Body of pancreas (tissue), 4 donors: ENCODE data around the gene SAC3D1. TPM values are rescaled to one million over a fixed set of nuclear protein-coding genes. Genes with fewer than 3 reads are reported as not detected.
"Not testable (repeated sequence)": the region's sequence is repeated elsewhere in the genome, so short reads cannot be mapped to it uniquely, and the experiment has no call there.

Experiments used
- ATAC-seq: fragments of 150-250 bp; one replicate; pipeline ENCODE4 v1.9.1; 2016
- DNase-seq, 4 donors: peaks; one replicate each; pipeline ENCODE4 v3.0.0-alpha.2; 2019
- H3K27ac ChIP-seq, 4 donors: fragments of 200-600 bp; sonication (generic); 1 replicate in 3 of 4; 2 replicates in 1 of 4; pipeline versions ENCODE4 v1.5.1 to v1.6.1; 2016 to 2019; ENCODE audit warnings: mild to moderate bottlenecking in 1 of 4, mixed read lengths in 1 of 4, moderate library complexity in 1 of 4
- H3K27me3 ChIP-seq, 2 donors: fragments of 200-600 bp; sonication (generic); one replicate each; pipeline ENCODE4 v1.6.0; 2016; ENCODE audit warnings: mild to moderate bottlenecking in 1 of 2
- H3K36me3 ChIP-seq, 2 donors: fragments of 200-600 bp; sonication (generic); replicated peaks in 1 of 2; 2 replicates each; pipeline ENCODE4 v1.5.1; 2016; ENCODE audit warnings: low read depth in 2 of 2; ENCODE audit not compliant: insufficient read depth in 1 of 2
- H3K4me1 ChIP-seq: fragments of 200-600 bp; sonication (generic); one replicate; pipeline ENCODE4 v1.6.0; 2016
- H3K4me3 ChIP-seq, 2 donors: fragments of 200-600 bp; sonication (generic); 1 replicate in 1 of 2; 2 replicates in 1 of 2; pipeline ENCODE4 v1.5.1; 2016 to 2019
- H3K9me3 ChIP-seq, 3 donors: fragments of 200-600 bp; sonication (generic); 1 replicate in 2 of 3; 2 replicates in 1 of 3; pipeline ENCODE4 v1.5.1; 2016
- POLR2A ChIP-seq, 3 donors: fragments of 450-650 bp; IDR thresholded peaks; one replicate each; pipeline ENCODE4 v1.6.1; 2016; ENCODE audit warnings: antibody characterized with exemption in 3 of 3, mild to moderate bottlenecking in 2 of 3
- WGBS, 2 donors: methylation state at CpG; one replicate each; pipeline ENCODE4 v1.1.5; 2017; 5-methylcytosine and 5-hydroxymethylcytosine counted together
- intact Hi-C: fragments of 100-400 bp; cut with DNase I; formaldehyde crosslinking; loops from one replicate; pipeline ENCODE4 v1.15.1; 2023
- total RNA-seq, 2 donors: library from RNA; depleted of rRNA; stranded (reverse); fragments of >200 nt; gene quantifications; one replicate each; pipeline ENCODE4 v1.1.0, GENCODE V29; 2016
- TF ChIP-seq, protein P1 (sequence below), 7 experiments: fragments of 450-650 bp in 4 of 7; fragments of 200-600 bp in 3 of 7; sonication (generic) in 3 of 7; IDR thresholded peaks; one replicate each; pipeline ENCODE4 v1.5.1; 2016 to 2019; ENCODE audit warnings: antibody characterized with exemption in 7 of 7

The SAC3D1 gene
- total RNA-seq, 2 donors from 2014 or later: 5.4 to 30.3 TPM

- no peak for TF ChIP-seq POLR2A (IDR thresholded peaks at IDR 0.05)
- TF ChIP-seq, protein P1, sequence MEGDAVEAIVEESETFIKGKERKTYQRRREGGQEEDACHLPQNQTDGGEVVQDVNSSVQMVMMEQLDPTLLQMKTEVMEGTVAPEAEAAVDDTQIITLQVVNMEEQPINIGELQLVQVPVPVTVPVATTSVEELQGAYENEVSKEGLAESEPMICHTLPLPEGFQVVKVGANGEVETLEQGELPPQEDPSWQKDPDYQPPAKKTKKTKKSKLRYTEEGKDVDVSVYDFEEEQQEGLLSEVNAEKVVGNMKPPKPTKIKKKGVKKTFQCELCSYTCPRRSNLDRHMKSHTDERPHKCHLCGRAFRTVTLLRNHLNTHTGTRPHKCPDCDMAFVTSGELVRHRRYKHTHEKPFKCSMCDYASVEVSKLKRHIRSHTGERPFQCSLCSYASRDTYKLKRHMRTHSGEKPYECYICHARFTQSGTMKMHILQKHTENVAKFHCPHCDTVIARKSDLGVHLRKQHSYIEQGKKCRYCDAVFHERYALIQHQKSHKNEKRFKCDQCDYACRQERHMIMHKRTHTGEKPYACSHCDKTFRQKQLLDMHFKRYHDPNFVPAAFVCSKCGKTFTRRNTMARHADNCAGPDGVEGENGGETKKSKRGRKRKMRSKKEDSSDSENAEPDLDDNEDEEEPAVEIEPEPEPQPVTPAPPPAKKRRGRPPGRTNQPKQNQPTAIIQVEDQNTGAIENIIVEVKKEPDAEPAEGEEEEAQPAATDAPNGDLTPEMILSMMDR (IDR thresholded peaks at IDR 0.05): no peak
- DNase-seq (no peak), ATAC-seq (no peak)
- peaks cover 9% of the 10 kb centered on the region for H3K4me1 ChIP-seq
- peaks cover 0 to 2% of the 10 kb centered on the region in 2 donors for H3K36me3 ChIP-seq
- H3K27me3 ChIP-seq: no peaks in the 10 kb centered on the region
- H3K4me3 ChIP-seq: no peak overlapping the region
- no peaks in the 10 kb centered on the region for H3K9me3 ChIP-seq
- WGBS, 2 donors: 85 to 91% methylated on average over 5 to 7 of the region's 7 CpGs
- H3K27ac ChIP-seq: no peak overlapping the region
- intact Hi-C loops: no loop called here
These were observed 21.2 kb upstream of the SAC3D1 start for GRCh38 chr11:65019824-65020223.

DNA sequence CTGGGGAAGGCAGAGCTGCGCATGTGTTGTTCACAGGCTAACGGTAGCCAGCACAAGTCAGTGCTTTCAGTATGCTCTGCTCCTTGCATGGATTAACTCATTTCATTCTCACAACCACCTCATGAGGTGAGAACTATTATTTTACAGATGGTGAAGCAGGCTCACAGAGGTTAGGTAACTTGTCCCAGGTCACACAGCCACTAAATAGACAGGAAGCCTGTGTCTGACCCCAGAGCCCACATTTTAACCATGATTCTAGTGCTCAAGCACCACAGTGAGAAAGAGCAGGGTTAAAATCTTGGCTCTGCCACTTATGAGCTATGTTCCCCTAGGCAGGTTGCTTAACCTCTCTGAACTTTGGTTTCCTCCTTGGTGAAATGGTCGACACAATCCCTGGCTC is 20.0 kb upstream of the SAC3D1 start:
- intact Hi-C loops: no loop called here
- 84 to 91% methylated on average over 3 of the region's 3 CpGs for WGBS, 2 donors
- no peak overlapping the region for H3K4me3 ChIP-seq
- H3K9me3 ChIP-seq: no peaks in the 10 kb centered on the region
- H3K4me1 ChIP-seq: no peaks in the 10 kb centered on the region
- peaks cover 0 to 2% of the 10 kb centered on the region in 2 donors for H3K36me3 ChIP-seq
- ATAC-seq (no peak), DNase-seq (no peak)
- no peaks in the 10 kb centered on the region for H3K27me3 ChIP-seq
- TF ChIP-seq, protein P1 (IDR thresholded peaks at IDR 0.05): no peak
- TF ChIP-seq POLR2A (IDR thresholded peaks at IDR 0.05): no peak
- H3K27ac ChIP-seq: no peak overlapping the region

DNA sequence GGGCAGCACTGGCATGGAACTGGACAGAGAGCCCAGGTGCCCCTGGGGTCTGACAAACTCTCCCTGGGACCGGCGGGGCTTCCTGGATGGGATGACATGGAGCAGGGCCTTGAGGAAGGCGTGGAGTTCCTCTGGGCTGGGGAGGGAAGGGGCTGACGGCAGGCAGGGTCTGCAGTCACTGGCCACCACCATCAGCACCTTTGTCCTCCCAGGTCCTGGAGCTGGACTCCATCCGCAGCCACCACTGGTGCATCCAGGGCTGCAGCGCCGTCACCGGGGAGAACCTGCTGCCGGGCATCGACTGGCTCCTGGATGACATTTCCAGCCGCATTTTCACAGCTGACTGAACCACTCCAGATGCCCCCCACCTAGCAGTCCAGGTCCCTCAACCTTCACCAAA is 19.5 kb upstream of the SAC3D1 start:
- Histone ChIP-seq H3K27ac (no peak overlapping the region), H3K4me3 (no peak overlapping the region), H3K27me3 (no peaks in the 10 kb centered on the region), H3K9me3 (no peaks in the 10 kb centered on the region), H3K4me1 (no peaks in the 10 kb centered on the region), H3K36me3 (peaks cover 0 to 2% of the 10 kb centered on the region in 2 donors)
- intact Hi-C loops: no loop called here
- DNase-seq (no peak), ATAC-seq (no peak)
- 91 to 97% methylated on average over 6 to 11 of the region's 11 CpGs for WGBS, 2 donors
- no peak for TF ChIP-seq POLR2A (IDR thresholded peaks at IDR 0.05)
- TF ChIP-seq, protein P1 (IDR thresholded peaks at IDR 0.05): no peak

GRCh38 chr11:65023502-65023901 is 17.5 kb upstream of the SAC3D1 start:
- peaks cover 13% of the 10 kb centered on the region for H3K4me1 ChIP-seq
- H3K36me3 ChIP-seq, H3K9me3 ChIP-seq, intact Hi-C loops, H3K27me3 ChIP-seq, H3K4me3 ChIP-seq, H3K27ac ChIP-seq, ATAC-seq, DNase-seq: not testable (repeated sequence)
- WGBS, 2 donors: 70 to 72% methylated on average over 8 of the region's 8 CpGs

- no peaks in the 10 kb centered on the region for H3K9me3 ChIP-seq
- H3K4me1 ChIP-seq: peaks cover 16% of the 10 kb centered on the region
- intact Hi-C loops: no loop called here
- DNase-seq: no peak
- no peak for ATAC-seq
- no peaks in the 10 kb centered on the region for H3K27me3 ChIP-seq
- no peak overlapping the region for H3K4me3 ChIP-seq
- WGBS, 2 donors: 52 to 55% methylated on average over 10 of the region's 10 CpGs
- H3K36me3 ChIP-seq: no peaks in the 10 kb centered on the region
- H3K27ac ChIP-seq: peak overlapping the region in 3 of 4 donors; percentile 84 to 93 (median 87)
- TF ChIP-seq POLR2A (IDR thresholded peaks at IDR 0.05): no peak
- TF ChIP-seq, protein P1 (IDR thresholded peaks at IDR 0.05): no peak
These were observed 14.2 kb upstream of the SAC3D1 start for GRCh38 chr11:65026810-65027209.
